HG03139 (cell line): Measurements from ENCODE around the gene TRPM7.
"Not testable (repeated sequence)": the region's sequence is repeated elsewhere in the genome, so short reads cannot be mapped to it uniquely, and the experiment has no call there.

ENCODE experiments used
- ATAC-seq: cut with Tn5 transposase; IDR thresholded peaks from one replicate; pipeline ENCODE4 v1.9.1; 2021; ENCODE audit not compliant: unreplicated experiment

TRPM7 gene

DNA sequence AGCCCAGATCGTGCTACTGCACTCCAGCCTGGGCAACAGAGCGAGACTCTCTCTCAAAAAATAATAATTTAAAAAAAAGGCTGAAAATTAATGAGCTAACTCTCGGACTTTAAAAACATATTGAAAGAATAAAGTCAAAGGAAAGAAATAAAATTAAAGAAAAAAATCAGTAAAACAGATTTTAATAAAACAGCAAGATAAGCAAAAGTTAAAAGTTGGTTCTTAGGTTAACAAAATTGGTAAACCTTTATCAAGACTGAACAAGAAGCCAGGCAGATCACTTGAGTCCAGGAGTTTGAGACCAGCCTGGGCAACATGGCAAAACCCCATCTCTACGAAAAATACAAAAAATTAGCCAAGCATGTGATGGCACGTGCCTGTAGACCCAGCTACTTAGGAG lies 20.7 kb downstream of the TRPM7 start:
- ATAC-seq, result no peak

DNA sequence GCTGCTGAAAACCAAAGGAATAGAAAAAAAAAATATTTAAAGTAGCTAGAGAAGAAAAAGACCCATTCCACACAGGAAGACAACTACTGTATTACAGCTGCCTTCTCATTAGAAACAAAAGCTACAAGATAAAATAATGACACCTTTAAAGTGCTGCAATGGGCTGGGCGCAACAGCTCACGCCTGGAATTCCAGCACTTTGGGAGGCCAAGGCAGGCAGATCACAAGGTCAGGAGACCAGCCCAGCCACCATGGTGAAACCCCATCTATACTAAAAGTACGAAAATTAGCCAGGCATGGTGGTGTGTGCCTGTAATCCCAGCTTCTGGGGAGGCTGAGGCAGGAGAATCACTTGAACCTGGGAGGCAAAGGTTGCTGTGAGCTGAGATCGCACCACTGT lies 31.0 kb downstream of the TRPM7 start:
- no peak for ATAC-seq

DNA sequence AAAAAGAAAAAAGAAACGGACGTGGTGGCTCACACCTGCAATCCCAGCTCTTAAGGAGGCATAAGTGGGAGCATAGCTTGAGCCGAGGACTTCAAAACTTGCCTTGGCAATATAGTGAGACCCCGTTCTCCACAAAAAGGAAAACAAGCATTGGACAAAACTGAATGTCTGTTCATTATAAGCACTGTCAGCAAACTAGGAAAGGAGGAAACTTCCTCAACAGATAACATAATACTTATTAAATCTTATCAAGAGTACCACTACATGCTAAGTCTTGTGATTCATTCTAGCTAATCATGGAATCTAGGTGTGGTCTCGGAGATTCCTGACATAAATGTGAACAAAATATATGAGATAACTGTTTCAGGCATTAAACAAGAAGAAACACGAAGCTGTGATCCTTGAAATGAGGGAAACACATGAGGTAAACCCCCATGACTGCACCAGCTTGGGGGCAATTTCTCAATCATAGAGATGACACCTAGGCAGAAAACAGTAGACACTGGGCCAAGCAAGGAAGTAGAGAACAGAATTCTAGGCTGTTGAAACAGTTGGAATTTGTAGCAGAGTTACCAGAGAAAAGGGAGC lies 33.3 kb downstream of the TRPM7 start:
- ATAC-seq, result no peak

DNA sequence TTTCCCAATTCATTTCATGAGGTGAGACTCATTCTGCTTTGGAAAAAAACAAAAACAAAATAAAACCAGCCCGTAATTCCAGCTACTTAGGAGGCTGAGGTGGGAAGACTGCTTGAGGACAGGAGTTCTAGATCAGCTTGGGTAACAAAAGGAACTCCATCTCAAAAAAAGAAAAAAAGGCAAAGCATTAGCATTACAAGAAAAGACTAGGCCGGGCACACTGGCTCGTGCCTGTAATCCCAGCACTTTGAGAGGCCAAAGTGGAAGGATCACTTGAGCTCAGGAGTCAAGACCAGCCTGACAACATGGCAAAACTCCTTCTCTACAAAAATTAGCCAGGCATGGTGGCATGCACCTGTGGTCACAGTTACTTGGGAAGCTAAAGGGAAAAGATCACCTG lies 33.9 kb downstream of the TRPM7 start:
- no peak for ATAC-seq

DNA sequence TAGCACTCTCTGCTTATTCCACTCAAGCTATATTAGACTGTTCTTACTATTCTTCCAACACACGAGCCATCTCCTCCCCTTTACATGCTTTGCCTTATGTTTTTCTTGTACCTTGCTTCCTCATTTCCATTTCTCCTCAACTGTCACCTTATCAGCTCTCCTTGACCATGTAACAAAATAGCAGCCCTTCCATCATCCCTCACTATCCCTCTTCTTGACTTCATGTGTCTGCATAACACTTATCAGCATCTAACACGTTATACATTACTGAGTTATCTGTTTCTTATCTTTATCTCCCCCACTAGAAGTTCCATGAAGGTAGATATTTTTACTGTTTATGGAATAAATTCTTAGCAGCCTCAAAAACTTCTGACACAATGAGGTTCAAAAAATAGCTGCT lies 45.3 kb downstream of the TRPM7 start:
- no peak for ATAC-seq

DNA sequence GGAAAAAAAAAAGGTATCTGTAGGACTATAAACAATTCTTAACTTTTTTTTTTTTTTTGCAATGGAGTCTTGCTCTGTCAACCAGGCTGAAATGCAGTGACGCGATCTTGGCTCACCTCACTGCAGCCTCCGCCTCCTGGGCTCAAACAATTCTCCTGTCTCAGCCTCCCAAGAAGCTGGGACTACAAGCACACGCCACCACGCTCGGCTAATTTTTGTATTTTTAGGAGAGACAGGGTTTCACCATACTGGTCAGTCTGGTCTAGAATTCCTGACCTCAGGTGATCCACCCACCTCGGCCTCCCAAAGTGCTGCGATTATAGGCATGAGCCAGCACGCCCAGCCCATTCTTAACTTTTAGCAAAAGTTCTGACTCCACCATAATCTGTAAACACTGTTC lies 50.5 kb downstream of the TRPM7 start:
- no peak for ATAC-seq

DNA sequence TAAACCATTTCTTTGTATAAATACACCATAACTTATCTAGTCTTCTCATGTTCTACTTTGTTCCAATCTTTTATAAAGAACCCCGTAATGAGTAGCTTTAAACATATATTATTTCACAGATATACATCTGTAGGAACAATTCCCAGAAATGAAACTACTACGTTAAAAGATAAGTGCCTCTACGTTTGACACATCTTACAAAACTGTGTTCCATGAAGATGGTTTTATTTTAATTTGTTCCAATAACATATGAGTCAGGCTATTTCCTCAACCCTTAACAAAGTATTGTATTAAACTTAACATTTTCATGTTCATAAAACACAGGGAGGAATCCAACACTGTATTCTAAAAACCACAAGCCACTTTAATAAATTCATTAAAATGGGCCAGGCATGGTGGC lies 52.9 kb downstream of the TRPM7 start:
- no peak for ATAC-seq

DNA sequence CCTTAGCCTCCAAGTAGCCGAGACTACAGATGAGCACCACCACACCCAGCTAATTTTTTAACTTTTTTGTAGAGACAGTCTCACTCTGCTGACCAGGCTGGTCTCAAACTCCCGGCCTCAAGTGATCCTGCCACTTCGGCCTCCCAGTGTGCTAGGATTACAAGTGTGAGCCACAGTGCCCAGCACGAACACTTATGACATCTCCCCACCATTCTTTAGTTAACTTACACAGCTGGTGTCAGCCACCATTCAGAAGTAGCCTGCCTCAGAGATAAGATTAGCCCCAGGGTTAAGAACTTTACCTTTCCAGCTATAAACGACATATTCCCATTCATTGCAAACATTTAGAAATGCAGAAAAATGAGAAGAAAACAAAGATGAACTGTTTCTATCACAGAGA lies 58.2 kb downstream of the TRPM7 start:
- no peak for ATAC-seq

DNA sequence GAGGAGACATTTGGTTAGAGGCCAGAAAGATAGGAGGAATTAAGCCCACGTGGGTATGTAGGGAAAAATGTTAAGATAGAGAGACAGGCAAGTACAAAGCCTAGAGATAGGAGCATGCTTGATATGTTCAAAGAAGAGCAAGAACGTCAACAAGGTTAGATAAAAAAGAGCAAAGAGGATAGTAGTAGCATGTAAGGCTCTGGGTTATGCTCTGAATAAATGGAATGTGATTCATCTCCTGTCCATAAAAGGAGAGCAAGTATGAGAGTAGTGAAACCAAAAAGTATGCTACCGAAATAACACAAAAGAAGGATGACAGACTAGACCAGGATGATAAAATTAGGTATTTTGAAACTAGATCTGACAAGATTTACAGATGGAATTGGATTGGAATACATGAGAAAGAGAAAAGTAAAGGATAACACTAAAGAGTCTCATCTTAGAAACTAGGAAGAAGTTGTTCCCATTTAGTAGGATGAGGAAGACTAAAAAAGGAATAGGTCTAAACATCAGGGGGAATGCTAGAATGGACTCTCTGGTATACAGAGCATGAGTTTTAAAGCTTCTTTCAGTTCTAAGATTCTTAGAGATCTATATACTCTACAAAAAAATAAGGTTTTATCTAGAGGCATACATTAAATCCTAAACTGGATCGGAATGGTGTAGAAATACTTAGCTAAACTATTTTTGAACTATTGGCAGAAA lies 59.1 kb downstream of the TRPM7 start:
- no peak for ATAC-seq

DNA sequence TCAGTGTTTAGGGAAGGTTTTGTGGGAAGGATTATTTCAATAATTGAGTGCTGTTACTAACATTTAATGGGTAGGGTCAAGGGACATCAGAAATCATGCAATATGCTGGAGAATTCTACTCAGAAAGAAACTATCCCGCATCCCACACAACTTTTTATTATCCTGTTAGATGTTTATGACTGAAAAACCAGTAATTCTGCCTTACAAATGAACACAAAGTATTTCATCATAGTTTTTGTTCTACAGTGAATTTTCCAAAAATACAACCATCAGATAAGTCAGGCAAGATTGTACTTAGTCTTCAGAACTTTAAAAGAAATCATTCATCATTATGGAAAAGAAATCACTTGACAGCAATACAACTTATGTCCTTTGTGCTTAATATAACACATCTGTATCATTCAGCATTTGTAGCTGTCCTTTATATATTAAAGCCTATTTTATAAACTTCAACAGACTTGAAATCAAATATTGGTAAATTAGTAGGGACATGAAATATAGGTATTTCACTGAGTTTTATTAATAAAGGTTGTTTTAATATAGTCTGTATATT lies 61.9 kb downstream of the TRPM7 start:
- ATAC-seq, result no peak

DNA sequence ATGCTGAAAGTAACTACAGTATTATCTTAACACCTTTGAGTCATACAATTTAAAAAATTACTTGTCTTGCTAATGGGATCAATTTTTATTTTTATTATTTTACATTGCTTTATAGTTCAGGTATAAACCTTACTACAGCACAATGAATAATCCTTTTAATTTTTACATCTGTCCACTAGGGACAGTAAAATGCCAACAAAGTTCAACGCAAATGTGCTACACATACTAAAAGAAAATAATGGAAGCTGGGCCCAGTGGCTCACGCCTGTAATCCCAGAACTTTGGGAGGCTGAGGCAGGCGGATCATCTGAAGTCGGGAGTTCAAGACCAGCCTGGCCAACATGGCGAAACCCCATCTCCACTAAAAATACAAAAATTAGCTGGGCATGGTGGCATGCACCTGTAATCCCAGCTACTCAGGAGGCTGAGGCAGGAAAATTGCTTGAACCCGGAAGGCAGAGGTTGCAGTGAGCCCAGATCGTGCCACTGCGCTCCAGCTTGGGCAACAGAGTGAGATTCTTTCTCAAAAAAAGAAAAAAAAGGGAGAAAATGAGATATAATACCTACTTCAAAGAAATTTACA lies 64.1 kb downstream of the TRPM7 start:
- not testable (repeated sequence) for ATAC-seq

DNA sequence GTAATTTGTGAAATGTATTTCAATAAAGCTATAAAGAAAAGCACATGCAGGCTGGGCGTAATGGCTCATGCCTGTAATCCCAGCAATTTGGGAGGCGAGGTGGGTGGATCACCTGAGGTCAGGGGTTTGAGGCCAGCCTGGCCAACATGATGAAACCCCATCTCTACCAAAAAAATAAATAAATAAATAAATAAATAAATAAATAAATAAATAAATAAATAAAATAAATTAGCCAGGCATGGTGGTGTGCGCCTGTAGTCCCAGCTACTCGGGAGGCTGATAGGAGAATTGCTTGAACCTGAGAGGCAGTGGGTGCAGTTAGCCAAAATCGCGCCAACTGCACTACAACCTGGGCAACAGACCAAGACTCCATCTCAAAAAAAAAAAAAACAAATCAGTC lies 69.6 kb downstream of the TRPM7 start:
- ATAC-seq, result not testable (repeated sequence)

DNA sequence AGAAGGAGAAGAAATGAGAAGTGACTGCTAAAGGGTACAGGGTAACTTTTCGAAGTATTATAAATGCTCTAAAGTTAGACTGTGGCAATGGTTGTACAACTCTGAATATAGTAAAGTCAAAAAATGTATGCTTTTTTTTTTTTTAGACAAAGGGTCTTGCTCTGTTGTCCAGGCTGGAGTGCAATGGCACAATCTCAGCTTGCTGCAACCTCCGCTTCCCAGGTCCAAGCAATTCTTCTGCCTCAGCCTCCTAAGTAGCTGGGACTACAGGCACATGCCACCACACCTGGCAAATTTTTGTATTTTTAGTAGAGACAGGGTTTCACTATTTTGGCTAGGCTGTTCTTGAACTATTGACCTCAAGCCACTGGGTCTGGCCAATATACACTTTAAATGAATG lies 70.0 kb downstream of the TRPM7 start:
- not testable (repeated sequence) for ATAC-seq

DNA sequence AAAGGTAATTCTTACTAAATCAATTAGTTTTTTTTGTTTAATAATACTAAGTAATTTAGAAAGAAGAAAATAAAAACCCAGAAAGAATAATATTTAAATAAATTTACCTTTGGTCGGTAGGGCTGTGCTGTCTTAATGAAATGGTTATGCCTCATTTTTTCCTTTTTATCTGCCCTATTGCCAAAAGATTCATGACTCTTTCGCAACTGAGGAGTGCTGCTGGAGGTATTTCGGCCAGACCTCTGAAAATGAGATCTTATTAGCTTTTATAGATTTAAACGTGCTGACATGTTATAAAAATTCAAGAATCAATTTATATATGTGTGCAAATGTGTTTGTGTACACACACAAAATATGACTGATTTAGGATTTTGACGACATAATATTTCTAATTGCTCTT lies 73.0 kb downstream of the TRPM7 start:
- ATAC-seq, result no peak

DNA sequence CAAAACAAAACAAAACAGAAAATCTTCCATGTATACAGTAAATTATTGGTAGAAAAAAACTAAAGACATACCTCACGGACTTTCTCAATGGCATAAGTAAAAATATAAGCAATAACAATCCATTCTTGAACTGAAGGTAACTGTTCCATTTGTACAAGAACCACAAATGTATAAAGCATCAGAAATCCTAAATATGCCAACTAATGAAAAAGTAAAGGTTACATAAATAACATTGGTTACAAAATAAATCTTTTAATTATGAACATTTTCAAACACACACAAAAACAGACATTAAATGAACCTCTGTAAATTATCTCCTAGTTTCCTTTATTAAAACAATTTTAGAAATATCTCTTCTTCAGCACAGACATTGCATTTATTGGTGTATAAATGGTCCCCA lies 79.5 kb downstream of the TRPM7 start:
- ATAC-seq, result no peak

DNA sequence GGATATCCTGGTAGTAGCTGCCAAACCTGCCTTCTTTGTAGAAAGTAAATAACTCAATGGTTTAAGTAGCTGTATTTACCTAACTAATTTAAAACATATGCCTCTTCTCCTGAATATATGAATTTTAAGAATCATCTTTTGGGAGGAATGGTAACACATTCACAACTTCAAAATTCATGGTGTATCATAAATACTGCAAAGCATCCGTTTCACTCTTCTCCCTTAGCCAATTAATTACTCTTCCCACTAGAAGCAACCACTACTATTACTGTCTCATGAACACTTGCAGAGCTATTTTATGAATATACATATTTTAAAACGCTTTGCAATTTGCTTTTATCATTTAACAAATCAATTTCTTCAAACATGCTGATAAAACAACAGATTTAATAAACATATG lies 81.1 kb downstream of the TRPM7 start:
- no peak for ATAC-seq

DNA sequence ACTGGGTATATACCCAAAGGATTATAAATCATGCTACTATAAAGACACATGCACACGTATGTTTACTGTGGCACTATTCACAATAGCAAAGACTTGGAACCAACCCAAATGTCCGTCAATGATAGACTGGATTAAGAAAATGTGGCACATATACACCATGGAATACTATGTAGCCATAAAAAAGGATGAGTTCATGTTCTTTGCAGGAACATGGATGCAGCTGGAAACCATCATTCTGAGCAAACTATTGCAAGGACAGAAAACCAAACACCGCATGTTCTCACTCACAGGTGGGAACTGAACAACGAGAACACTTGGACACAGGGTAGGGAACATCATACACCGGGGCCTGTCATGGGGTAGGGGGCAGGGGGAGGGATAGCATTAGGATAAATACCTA lies 84.6 kb downstream of the TRPM7 start:
- not testable (repeated sequence) for ATAC-seq

DNA sequence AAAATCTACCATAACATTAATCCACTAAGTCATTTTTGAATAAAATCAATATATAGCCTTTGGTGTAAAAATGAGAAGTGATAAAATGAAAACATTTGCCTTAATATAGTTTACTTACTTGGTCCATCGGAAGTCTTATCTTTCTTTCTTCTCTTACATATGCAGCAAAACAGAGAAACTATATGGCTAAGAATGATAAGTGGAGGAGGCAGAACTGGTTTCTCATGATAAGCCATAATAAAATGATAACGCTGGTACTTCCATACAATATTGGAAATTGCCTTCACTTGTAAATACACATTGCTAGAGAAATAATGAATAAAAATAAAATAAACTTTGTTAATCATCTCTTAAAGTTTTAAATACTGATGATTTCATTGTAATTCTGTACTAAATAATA lies 92.3 kb downstream of the TRPM7 start:
- no peak for ATAC-seq

DNA sequence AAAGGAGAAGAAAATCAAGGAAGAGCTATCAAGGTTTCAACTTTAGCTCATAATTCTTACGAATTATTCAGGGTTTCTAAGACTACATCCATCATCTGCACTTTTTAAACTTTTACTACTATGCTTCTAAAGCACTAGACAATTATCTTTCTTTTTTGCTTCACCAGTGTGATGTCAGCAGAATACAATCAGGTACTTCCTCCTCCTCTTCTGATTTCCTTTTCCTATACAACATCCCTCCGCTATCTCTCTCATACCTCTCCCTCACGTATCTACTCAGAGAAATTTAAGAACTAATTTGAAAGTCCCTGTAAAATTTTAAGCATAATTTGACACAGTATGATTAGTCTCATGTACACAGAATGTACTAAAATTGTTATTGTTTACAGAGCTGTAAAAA lies 92.8 kb downstream of the TRPM7 start:
- no peak for ATAC-seq

DNA sequence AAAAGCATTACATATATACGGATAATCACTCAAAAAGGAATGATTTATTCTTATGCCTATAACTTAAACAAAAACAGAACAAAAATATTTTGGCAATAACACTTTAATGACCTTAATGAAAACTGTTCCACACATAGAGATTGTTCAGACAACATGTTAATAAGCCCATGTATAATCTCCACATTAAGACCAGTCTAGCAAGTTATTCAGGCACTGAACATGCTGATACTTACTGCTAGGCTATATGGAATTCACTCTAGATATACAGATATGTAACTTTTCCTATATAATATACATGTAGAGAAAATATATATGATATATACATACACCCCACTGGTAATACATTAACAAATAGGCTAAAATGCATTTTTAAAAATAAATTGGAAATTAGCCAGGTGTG lies 96.3 kb downstream of the TRPM7 start:
- no peak for ATAC-seq

DNA sequence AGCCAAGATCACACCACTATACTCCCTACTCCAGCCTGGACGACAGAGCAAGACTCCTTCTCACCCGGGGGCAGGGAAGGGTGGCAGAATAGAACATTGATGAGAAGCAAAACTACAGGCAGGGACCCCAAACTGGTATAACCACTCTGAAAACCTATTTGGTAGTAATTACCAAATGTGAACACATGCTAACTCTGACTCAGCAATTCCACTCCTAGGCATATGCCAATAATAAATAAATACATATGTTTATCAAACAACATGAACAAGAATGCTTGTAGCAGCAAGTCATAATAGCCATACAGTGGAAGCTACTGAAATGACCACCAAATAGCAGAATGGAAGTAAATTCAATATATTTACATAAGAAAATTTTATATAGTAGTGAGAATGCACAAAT lies 109.1 kb downstream of the TRPM7 start:
- no peak for ATAC-seq

DNA sequence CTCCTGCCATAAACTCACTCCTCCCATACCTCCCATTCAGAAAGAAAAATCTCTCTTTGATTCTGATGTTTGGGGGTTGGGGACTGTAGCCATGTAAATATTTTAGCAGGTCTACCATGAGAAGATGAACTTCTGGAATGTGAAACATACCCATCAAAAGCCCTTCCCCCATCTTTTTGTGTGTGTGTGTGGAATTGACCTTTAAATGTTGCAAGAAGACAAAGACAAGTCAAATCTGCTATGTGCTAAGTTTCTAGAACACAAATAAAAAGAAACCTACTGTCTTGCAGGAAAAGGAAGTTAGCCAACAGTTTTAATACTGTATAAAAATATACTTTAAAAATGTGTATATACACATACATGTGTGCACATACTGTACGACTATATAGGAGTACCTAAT lies 110.4 kb downstream of the TRPM7 start:
- no peak for ATAC-seq
